Left lung (tissue), 10 donors: Measurements from ENCODE around the gene NGRN. TPM values are rescaled to one million over a fixed set of nuclear protein-coding genes. Genes with fewer than 3 reads are reported as not detected.

Experiments used
- ATAC-seq: fragments of 200-7000 bp; cut with Tn5 transposase; one replicate; pipeline ENCODE4 v1.9.1; 2020; ENCODE audit warnings: moderate library complexity
- DNase-seq, 4 donors: peaks; one replicate each; pipeline ENCODE4 v3.0.0-alpha.2; 2013 to 2020
- H3K27ac ChIP-seq, 2 donors: fragments of 200-600 bp; sonication (generic) in 1 of 2; one replicate each; pipeline versions ENCODE4 v1.5.0 to v1.8.0; 2020 to 2021
- H3K27me3 ChIP-seq, 2 donors: fragments of 200-600 bp; sonication (generic) in 1 of 2; one replicate each; pipeline versions ENCODE4 v1.5.0 to v1.8.0; 2020 to 2021
- H3K36me3 ChIP-seq, 2 donors: fragments of 200-600 bp; sonication (generic) in 1 of 2; one replicate each; pipeline versions ENCODE4 v1.5.0 to v1.8.0; 2020 to 2021
- H3K4me1 ChIP-seq, 2 donors: fragments of 200-600 bp; one replicate each; pipeline ENCODE4 v1.8.0; 2021
- H3K4me3 ChIP-seq, 2 donors: fragments of 200-600 bp; sonication (generic) in 1 of 2; one replicate each; pipeline versions ENCODE4 v1.5.0 to v1.8.0; 2020 to 2021; ENCODE audit warnings: mild to moderate bottlenecking in 1 of 2
- H3K9me3 ChIP-seq, 2 donors: fragments of 200-600 bp; sonication (generic) in 1 of 2; one replicate each; pipeline versions ENCODE4 v1.5.0 to v1.8.0; 2020 to 2021
- CTCF ChIP-seq, 2 donors: fragments of 200-600 bp; sonication (generic) in 1 of 2; IDR thresholded peaks; one replicate each; pipeline versions ENCODE4 v1.5.0 to v1.8.0; 2021; ENCODE audit warnings: antibody characterized with exemption in 2 of 2
- intact Hi-C, 2 donors: fragments of 100-400 bp; cut with DNase I; formaldehyde crosslinking; loops; one replicate each; pipeline versions ENCODE4 v1.11.2 to v1.14.2; 2022
- polyA plus RNA-seq, 6 donors: library from polyadenylated mRNA; unstranded; fragments of 120-200 nt; gene quantifications; one replicate each; pipeline ENCODE4 v1.2.1, GENCODE V29; 2013; ENCODE audit not compliant: insufficient read length in 6 of 6
- total RNA-seq, 2 donors: library from RNA; stranded (reverse); fragmentation: NEBNext Ultra II Directional; extraction: Animal tissue kit (Norgen Biotek cat#: 25700); gene quantifications; one replicate each; pipeline ENCODE4 v1.2.1, GENCODE V29; 2021
- donor health status: DM: no; HTN: yes; CAD: no.
- donor health status: DM: no; HTN: no; CAD: no.

NGRN gene
- total and polyA plus RNA-seq, 8 donors: 73.1 to 121 (median 109) TPM

- Histone ChIP-seq H3K9me3 (no peaks in the 10 kb centered on the region), H3K4me3 (no peak overlapping the region), H3K36me3 (peaks cover 0 to 88% of the 10 kb centered on the region in 2 donors), H3K27ac (no peak overlapping the region), H3K27me3 (no peaks in the 10 kb centered on the region), H3K4me1 (peaks cover 6 to 24% of the 10 kb centered on the region in 2 donors)
- ATAC-seq (no peak), DNase-seq (no peak)
- intact Hi-C loops: no loop called here
- no peak for TF ChIP-seq CTCF (IDR thresholded peaks at IDR 0.05)
Observed at GRCh38 chr15:90227336-90227735, 38.1 kb upstream of the NGRN start.

- no peak for TF ChIP-seq CTCF (IDR thresholded peaks at IDR 0.05)
- Histone ChIP-seq H3K4me3 (no peak overlapping the region), H3K27me3 (no peaks in the 10 kb centered on the region), H3K27ac (no peak overlapping the region), H3K4me1 (peaks cover 14 to 31% of the 10 kb centered on the region in 2 donors), H3K9me3 (no peaks in the 10 kb centered on the region), H3K36me3 (peaks cover 0 to 81% of the 10 kb centered on the region in 2 donors)
- intact Hi-C loops: no loop called here
- DNase-seq (no peak), ATAC-seq (no peak)
Observed at GRCh38 chr15:90227816-90228772, 37.4 kb upstream of the NGRN start.

- Histone ChIP-seq H3K4me1 (peaks cover 14 to 32% of the 10 kb centered on the region in 2 donors), H3K9me3 (no peaks in the 10 kb centered on the region), H3K36me3 (peaks cover 0 to 72% of the 10 kb centered on the region in 2 donors), H3K27me3 (no peaks in the 10 kb centered on the region), H3K4me3 (no peak overlapping the region), H3K27ac (no peak overlapping the region)
- intact Hi-C loops: no loop called here
- no peak for ATAC-seq
- TF ChIP-seq CTCF (IDR thresholded peaks at IDR 0.05): no peak
- DNase-seq: no peak
Observed at GRCh38 chr15:90228960-90229359, 36.5 kb upstream of the NGRN start.

GRCh38 chr15:90230071-90230494 lies 35.4 kb upstream of the NGRN start:
- intact Hi-C loops: no loop called here
- ATAC-seq (no peak), DNase-seq (peak in 1 of 4 donors; percentile 42)
- no peaks in the 10 kb centered on the region for H3K9me3 ChIP-seq
- H3K36me3 ChIP-seq: peaks cover 0 to 61% of the 10 kb centered on the region in 2 donors
- H3K4me3 ChIP-seq: no peak overlapping the region
- H3K27me3 ChIP-seq: no peaks in the 10 kb centered on the region
- peaks cover 14 to 40% of the 10 kb centered on the region in 2 donors for H3K4me1 ChIP-seq
- TF ChIP-seq CTCF (IDR thresholded peaks at IDR 0.05): no peak
- H3K27ac ChIP-seq: peak overlapping the region in 1 of 2 donors; percentile 70

- Histone ChIP-seq H3K36me3 (peaks cover 0 to 55% of the 10 kb centered on the region in 2 donors), H3K27ac (peak overlapping the region; percentile 9 to 70), H3K4me1 (peaks cover 14 to 40% of the 10 kb centered on the region in 2 donors), H3K27me3 (no peaks in the 10 kb centered on the region), H3K9me3 (no peaks in the 10 kb centered on the region), H3K4me3 (no peak overlapping the region)
- intact Hi-C loops: no loop called here
- ATAC-seq (no peak), DNase-seq (no peak)
- TF ChIP-seq CTCF (IDR thresholded peaks at IDR 0.05): no peak
Observed at GRCh38 chr15:90230610-90231009, 34.9 kb upstream of the NGRN start.
